HAP-1 (cell line): Measurements from ENCODE around the gene DOCK10.

Experiments
- DNase-seq, 2 experiments: peaks; one replicate each; pipeline ENCODE4 v3.0.0-alpha.2; 2016 to 2020; ENCODE audit warnings: low spot score in 2 of 2
- H3K27me3 ChIP-seq: fragments of 250-450 bp; sonication (Bioruptor Pico); 2 replicates; pipeline ENCODE4 v1.5.1; 2020; ENCODE audit warnings: low read depth, mild to moderate bottlenecking, moderate library complexity
- H3K36me3 ChIP-seq: fragments of 250-450 bp; sonication (Bioruptor Pico); replicated peaks from 2 replicates; pipeline ENCODE4 v1.5.1; 2020; ENCODE audit warnings: mild to moderate bottlenecking
- H3K4me1 ChIP-seq: fragments of 250-450 bp; sonication (Bioruptor Pico); 2 replicates; pipeline ENCODE4 v1.5.1; 2020; ENCODE audit warnings: mild to moderate bottlenecking
- H3K4me3 ChIP-seq: fragments of 250-450 bp; sonication (Bioruptor Pico); 2 replicates; pipeline ENCODE4 v1.5.1; 2020; ENCODE audit warnings: mild to moderate bottlenecking, moderate library complexity
- H3K9me3 ChIP-seq: fragments of 250-450 bp; sonication (Bioruptor Pico); 2 replicates; pipeline ENCODE4 v1.5.1; 2020; ENCODE audit warnings: mild to moderate bottlenecking, moderate library complexity
- in situ Hi-C: fragments of 300-500 bp; cut with MboI; formaldehyde crosslinking; loops from 3 replicates; pipeline ENCODE4 v1.14.3; 2020; ENCODE audit warnings: low sequenced_read_pairs, inconsistent platforms, mixed read lengths

The DOCK10 gene

DNA sequence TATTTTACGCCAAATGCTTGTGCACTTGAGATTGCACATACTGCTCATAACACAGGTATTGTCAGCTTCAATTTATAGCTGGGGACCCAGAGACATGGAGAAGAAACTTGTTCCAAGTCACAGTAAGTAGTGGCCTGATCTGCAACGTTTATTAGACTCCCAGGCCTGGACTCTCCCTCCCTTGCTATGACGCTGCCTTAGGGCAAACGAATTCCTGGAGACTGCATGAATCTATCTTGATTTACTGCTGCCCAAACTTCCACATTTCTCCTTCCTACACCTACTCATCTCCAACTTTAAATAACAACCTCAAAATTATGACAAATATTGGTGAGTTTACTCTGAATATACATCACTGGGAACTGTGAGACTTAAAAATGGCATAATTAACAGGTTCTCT is 181.0 kb downstream of the DOCK10 start:
- Histone ChIP-seq H3K4me1 (no peaks in the 10 kb centered on the region), H3K27me3 (no peaks in the 10 kb centered on the region), H3K36me3 (no peaks in the 10 kb centered on the region), H3K4me3 (no peak overlapping the region), H3K9me3 (no peaks in the 10 kb centered on the region)
- DNase-seq, result no peak
- in situ Hi-C loops, result no loop called here

DNA sequence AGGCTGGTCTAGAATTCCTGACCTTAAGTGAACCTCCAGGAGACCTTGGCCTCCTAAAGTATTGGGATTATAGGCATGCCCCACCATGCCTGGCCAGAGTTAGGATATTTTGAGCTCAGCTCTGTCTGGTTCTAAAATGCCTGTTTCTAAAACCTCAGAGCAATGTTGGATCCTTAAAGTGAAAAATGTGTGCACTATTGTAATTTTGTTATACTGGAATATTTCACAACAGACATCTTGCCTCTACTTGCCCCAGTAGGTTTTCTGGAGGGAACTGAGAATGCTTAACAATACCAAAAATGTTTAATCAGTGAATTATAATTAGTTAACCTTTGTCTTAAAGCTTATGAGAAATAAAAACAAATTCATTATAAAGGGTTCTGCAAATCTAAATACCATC is 181.5 kb downstream of the DOCK10 start:
- in situ Hi-C loops, result no loop called here
- no peak overlapping the region for H3K4me3 ChIP-seq
- no peaks in the 10 kb centered on the region for H3K9me3 ChIP-seq
- H3K36me3 ChIP-seq, result no peaks in the 10 kb centered on the region
- no peaks in the 10 kb centered on the region for H3K27me3 ChIP-seq
- no peak for DNase-seq
- H3K4me1 ChIP-seq, result no peaks in the 10 kb centered on the region

DNA sequence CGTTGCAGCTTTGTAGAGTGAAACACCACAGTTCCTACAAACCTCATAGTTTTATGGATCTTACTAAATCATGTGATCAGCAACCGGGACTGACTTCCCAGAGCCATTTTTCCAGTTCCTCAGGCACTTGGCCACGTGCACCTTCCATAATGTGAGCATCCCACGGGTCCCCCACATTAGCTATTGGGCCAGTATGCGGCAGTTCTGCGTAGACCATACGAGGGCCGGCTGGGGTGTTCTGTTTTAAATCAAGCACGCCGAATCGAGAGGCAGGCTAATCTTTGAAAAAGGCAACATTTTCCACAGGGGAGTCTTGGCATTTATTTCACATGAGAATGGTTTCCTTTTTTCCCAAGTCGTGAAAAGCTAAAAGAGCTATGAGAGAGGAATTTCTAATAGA is 190.5 kb downstream of the DOCK10 start:
- H3K36me3 ChIP-seq, result no peaks in the 10 kb centered on the region
- H3K4me3 ChIP-seq, result no peak overlapping the region
- H3K9me3 ChIP-seq, result no peaks in the 10 kb centered on the region
- DNase-seq, result no peak
- no peaks in the 10 kb centered on the region for H3K4me1 ChIP-seq
- in situ Hi-C loops, result no loop called here
- H3K27me3 ChIP-seq, result no peaks in the 10 kb centered on the region

DNA sequence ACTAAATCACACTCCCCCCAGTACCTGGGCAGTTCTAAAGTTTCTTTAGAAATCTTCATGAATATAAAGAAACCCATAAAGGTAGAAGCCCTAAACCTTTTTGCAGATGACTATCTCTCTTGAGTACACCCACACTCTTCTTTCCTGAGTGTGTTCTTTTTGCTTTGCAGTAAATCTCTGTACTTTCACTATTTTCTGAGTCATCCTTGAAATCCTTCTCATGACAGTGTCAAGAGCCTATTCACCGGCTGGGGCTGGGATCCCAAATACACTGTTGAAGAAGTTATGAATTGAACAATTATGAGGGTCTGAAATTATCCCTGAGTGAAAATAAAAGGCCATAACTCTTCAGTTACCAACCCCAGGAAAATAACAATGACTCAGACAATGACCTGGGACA is 192.2 kb downstream of the DOCK10 start:
- Histone ChIP-seq H3K9me3 (no peaks in the 10 kb centered on the region), H3K36me3 (no peaks in the 10 kb centered on the region), H3K27me3 (no peaks in the 10 kb centered on the region), H3K4me1 (no peaks in the 10 kb centered on the region), H3K4me3 (no peak overlapping the region)
- DNase-seq, result no peak
- in situ Hi-C loops, result no loop called here

DNA sequence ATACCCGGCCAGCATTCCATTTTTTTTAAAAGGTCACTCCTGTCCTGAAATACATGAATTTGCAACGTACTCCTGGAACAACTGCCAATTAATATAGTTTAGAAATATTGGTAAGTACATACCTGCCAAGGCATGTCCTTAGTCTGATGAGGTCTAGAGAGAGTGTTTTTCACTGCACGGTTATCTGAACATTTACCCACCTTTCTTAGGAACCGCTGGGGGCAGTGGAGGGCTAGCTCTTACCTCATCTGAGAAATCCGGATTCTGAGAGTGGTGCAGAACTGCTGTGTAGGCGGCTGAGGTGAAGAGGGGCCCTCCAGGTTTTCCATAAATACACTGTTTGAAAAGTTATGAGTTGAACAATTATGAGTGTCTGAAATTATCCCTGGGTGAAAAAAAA is 193.0 kb downstream of the DOCK10 start:
- DNase-seq, result peak; percentile 19 to 20
- H3K36me3 ChIP-seq, result no peaks in the 10 kb centered on the region
- in situ Hi-C loops, result no loop called here
- H3K4me3 ChIP-seq, result no peak overlapping the region
- no peaks in the 10 kb centered on the region for H3K4me1 ChIP-seq
- H3K27me3 ChIP-seq, result no peaks in the 10 kb centered on the region
- no peaks in the 10 kb centered on the region for H3K9me3 ChIP-seq

DNA sequence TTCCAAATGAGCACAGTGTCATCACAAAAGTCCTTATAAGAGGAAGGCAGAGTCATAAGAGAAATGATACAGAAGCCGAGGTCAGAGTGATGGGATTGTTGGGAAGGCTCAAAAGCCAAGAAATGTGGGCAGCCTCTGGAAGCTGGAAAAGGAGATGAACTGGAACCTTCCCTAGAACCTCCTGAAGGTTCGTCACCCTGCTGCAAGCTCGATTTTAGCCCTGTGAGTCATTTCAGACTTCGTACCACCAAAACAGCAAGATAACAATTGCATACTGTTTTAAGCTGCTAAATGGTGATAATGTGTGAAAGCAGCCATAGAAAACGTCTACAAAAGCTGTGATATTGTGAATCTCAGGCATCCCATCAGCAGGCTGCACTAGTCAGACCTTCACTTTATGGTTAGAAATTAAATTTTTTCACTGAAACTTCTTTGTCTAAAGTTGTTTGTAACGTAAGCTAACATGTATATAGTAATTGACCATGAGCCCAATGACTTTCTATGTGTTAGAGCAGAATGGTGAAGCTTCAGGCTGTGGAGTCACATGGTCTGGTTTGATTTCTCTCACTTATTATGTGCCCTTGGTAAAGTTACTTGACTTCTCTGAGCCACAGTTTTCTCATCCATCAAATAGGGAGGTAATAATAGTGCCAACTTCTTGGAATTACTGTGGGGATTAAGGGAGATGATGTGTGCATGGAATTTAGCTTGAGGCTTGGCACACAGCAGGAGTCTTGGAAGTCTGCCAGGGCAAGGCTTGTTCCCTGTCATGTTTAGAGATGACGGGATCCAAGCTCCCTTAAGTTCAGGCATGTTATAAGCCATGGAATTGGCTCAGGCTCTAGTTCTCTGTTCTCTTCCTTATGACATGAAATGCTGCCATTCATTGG is 194.1 kb downstream of the DOCK10 start:
- no peaks in the 10 kb centered on the region for H3K36me3 ChIP-seq
- DNase-seq, result peak in 1 of 2 experiments; percentile 44
- H3K4me1 ChIP-seq, result no peaks in the 10 kb centered on the region
- no peaks in the 10 kb centered on the region for H3K27me3 ChIP-seq
- H3K9me3 ChIP-seq, result no peaks in the 10 kb centered on the region
- H3K4me3 ChIP-seq, result no peak overlapping the region
- in situ Hi-C loops, result no loop called here

DNA sequence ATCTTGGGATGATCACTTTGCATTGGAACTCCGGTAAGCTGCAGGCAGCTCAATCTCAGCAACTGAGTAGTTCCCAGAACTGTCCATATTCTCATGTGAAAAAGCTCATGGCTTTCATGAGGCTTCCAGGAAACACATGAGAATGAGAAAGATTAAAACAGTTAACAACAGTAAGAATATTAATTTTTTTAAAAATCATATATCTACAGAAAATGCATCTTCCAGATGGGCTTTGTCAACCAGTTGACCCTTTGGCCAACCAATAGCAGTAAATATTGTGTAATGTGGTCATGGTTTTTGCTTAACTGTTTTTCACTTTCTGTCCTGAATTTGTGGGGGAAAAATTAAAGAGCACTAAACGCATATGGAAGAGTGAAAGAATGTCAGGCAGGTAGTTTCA is 194.9 kb downstream of the DOCK10 start:
- H3K9me3 ChIP-seq, result no peaks in the 10 kb centered on the region
- in situ Hi-C loops, result no loop called here
- H3K4me1 ChIP-seq, result no peaks in the 10 kb centered on the region
- DNase-seq, result no peak
- no peaks in the 10 kb centered on the region for H3K27me3 ChIP-seq
- no peak overlapping the region for H3K4me3 ChIP-seq
- no peaks in the 10 kb centered on the region for H3K36me3 ChIP-seq

DNA sequence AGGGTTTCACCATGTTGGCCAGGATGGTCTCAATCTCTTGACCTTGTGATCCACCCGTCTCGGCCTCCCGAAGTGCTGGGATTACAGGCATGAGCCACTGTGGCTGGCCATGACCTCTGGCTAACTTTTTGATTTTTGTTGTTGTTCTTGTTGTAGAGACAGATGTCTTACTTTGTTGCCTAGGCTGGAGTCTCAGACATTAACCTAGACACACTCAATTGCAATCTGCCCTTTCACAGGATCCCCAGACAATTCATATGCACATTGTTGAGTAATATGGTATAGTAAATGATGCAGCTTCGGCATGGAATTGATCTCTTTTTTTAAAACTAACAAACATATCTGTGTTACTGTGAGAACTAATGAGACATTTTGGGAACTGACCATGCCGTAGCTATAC is 195.6 kb downstream of the DOCK10 start:
- no peaks in the 10 kb centered on the region for H3K27me3 ChIP-seq
- no peaks in the 10 kb centered on the region for H3K36me3 ChIP-seq
- H3K9me3 ChIP-seq, result no peaks in the 10 kb centered on the region
- H3K4me1 ChIP-seq, result no peaks in the 10 kb centered on the region
- in situ Hi-C loops, result no loop called here
- DNase-seq, result no peak
- H3K4me3 ChIP-seq, result no peak overlapping the region

DNA sequence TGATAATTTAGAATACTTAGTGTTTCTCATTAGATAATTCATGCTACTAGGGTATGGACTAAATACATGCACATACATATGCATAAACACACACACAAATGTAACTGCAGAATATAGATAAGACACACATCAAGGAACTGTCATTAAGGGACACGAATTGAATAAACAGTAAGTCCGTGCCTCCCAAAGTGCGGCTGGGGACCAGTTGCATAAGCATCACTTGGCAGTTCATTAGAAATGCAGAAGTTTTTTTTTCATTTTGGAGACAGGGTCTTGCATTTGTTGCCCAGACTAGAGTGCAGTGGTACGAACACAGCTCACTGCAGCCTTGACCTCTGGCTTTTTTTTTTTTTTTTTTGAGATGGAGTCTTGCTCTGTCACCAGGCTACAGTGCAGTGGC is 196.1 kb downstream of the DOCK10 start:
- Histone ChIP-seq H3K36me3 (no peaks in the 10 kb centered on the region), H3K4me3 (no peak overlapping the region), H3K9me3 (no peaks in the 10 kb centered on the region), H3K27me3 (no peaks in the 10 kb centered on the region), H3K4me1 (no peaks in the 10 kb centered on the region)
- in situ Hi-C loops, result no loop called here
- DNase-seq, result no peak

DNA sequence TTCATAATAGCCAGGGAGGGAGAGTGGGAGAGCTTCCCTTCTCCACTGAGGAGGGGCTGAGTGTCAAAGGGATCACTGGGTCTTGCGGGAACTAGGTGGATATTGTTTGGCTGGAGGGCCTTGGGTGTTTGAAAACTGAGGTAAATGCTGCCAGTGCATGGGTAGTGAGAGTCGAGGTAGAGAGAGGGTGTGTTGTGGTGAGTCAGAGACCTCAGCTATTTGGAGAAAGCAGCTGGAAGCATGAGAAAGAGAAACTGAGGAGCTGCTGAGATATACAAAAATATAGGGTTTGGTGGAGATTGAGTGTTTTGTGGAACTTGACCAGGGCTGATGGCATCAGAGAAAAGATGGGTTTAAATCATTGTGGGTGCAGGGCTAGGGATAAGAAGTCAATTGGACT is 199.1 kb downstream of the DOCK10 start:
- Histone ChIP-seq H3K9me3 (no peaks in the 10 kb centered on the region), H3K27me3 (no peaks in the 10 kb centered on the region), H3K4me1 (no peaks in the 10 kb centered on the region), H3K36me3 (no peaks in the 10 kb centered on the region), H3K4me3 (no peak overlapping the region)
- in situ Hi-C loops, result no loop called here
- no peak for DNase-seq

DNA sequence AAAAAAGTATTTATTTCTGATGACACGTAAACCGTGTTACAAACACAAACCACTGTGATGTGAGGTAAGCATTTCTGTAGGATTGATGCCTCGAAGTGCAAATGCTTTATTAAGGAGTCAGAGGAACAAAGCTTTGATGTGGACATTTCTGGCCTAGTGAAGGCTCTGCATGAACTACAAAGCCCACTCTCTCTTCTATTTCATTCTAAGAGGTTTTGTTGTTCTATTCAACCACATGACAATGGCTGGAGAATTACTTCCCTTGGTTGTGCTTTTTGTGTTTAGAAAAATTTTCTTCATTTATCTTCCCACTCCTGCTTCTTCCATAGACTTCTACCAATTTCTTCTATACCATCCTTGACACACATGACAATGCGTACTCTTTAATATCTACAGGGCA is 200.4 kb downstream of the DOCK10 start:
- Histone ChIP-seq H3K9me3 (no peaks in the 10 kb centered on the region), H3K4me3 (no peak overlapping the region), H3K36me3 (no peaks in the 10 kb centered on the region), H3K4me1 (no peaks in the 10 kb centered on the region), H3K27me3 (no peaks in the 10 kb centered on the region)
- in situ Hi-C loops, result no loop called here
- DNase-seq, result no peak

DNA sequence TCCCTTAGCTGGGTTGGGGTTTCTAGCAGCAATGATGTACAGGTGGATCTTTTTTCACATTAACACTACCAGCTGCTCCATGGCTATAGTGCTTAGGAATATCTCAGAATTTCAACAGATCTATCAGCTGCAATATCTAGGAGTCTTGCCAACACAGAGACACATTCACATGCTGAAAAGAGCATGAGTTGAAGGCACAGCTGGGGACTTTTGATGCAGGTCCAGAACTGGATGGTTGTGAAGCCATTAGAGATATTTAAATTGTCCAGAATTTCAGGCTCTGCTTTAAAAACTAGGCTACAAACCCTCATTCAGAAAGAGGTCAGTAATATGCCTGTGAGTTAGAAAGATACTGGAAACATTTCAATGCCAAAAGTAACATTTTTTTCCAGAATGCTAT is 203.9 kb downstream of the DOCK10 start:
- no peaks in the 10 kb centered on the region for H3K4me1 ChIP-seq
- in situ Hi-C loops, result no loop called here
- no peak for DNase-seq

DNA sequence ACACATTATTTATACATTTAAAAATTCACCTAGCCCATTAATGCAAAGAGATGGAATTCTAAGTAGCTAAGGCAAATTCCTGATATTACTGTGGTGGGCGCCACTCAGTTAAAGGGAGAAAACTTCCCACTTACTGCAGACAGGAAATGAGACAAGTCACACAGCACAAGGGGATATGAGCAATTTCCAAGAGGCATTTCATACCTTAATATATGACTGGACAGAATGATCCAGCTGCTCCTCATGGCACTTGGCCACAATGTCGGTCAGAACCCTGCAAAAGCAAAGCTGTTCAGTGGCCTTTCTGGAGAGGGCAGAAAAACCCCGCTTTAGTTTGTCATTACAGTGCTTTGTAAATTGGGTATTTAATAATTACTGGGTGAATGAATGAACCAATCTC is 204.7 kb downstream of the DOCK10 start:
- no peak for DNase-seq
- Histone ChIP-seq H3K4me3 (no peak overlapping the region), H3K9me3 (no peaks in the 10 kb centered on the region), H3K4me1 (no peaks in the 10 kb centered on the region), H3K36me3 (no peaks in the 10 kb centered on the region), H3K27me3 (no peaks in the 10 kb centered on the region)
- in situ Hi-C loops, result no loop called here

More for the DNA sequence above, 203.9 kb downstream of the DOCK10 start:
- Histone ChIP-seq H3K9me3 (no peaks in the 10 kb centered on the region), H3K36me3 (no peaks in the 10 kb centered on the region), H3K27me3 (no peaks in the 10 kb centered on the region), H3K4me3 (no peak overlapping the region)

DNA sequence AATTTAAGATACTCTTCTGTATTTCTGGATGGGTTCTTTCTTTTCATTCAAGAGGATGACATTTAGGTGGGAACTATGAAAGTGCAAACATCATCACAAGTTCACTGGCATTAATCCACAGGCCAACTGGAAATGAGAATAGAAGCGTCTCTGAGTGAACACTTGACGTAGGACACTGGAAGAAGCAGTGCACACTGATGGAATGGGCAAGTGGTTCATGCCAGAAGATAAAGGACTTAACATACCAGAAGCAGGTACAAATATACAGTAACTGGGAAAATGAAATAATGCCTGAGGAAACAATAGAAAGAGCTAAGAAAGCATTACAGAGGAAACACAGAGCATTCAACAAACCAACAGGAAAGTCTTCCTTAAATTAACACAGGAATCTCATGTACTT is 205.2 kb downstream of the DOCK10 start:
- DNase-seq, result no peak
- Histone ChIP-seq H3K36me3 (no peaks in the 10 kb centered on the region), H3K27me3 (no peaks in the 10 kb centered on the region), H3K9me3 (no peaks in the 10 kb centered on the region), H3K4me3 (no peak overlapping the region), H3K4me1 (no peaks in the 10 kb centered on the region)
- in situ Hi-C loops, result no loop called here

DNA sequence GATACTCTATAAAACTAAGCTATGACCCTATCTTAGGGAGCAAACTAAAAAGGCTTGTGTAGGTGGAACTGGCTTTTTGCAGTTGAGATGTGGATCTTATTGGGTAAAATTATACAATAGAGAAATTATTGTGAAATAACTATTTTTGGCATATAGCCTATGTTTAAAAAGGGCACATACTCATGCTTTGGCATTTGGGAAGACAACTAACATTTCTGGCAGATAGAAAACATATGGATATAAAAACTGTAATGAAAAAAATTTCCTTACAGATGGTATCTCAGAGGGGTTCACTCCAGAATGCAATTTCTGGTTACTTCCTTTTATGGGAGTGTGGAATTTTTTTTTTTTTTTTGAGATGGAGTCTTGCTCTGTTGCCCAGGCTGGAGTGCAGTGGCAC is 206.0 kb downstream of the DOCK10 start:
- H3K36me3 ChIP-seq, result no peaks in the 10 kb centered on the region
- in situ Hi-C loops, result no loop called here

More for the DNA sequence above, 206.0 kb downstream of the DOCK10 start:
- no peaks in the 10 kb centered on the region for H3K9me3 ChIP-seq
- no peaks in the 10 kb centered on the region for H3K27me3 ChIP-seq
- no peak overlapping the region for H3K4me3 ChIP-seq
- no peak for DNase-seq
- H3K4me1 ChIP-seq, result no peaks in the 10 kb centered on the region
